ENCODE results near the gene COL6A3.

Gene COL6A3

GRCh38 chr2:237301595-237301994, 112.4 kb downstream of the COL6A3 start:
- H3K9me2 ChIP-seq (replicated peaks; ENCODE audit: control insufficient read depth, low read length) = no peaks in the 10 kb centered on the region
- TF ChIP-seq CTCF (IDR thresholded peaks at IDR 0.05; ENCODE audit: low read depth, low read length, poor library complexity, severe bottlenecking) (no peak), EZH2phosphoT487 (IDR thresholded peaks at IDR 0.05; ENCODE audit: borderline replicate concordance, low read length) (no peak)
- H3K9me3 ChIP-seq (ENCODE audit: control insufficient read depth, insufficient read depth, low read length) = no peaks in the 10 kb centered on the region
- H4K20me1 ChIP-seq (ENCODE audit: control insufficient read depth, insufficient read depth, low read depth, low read length) = no peaks in the 10 kb centered on the region
- no peaks in the 10 kb centered on the region for H3K79me2 ChIP-seq (ENCODE audit: control insufficient read depth, low read length)
- no peak overlapping the region for H3K4me2 ChIP-seq (ENCODE audit: low read length)
- H3K36me3 ChIP-seq (ENCODE audit: control insufficient read depth, low read length) = no peaks in the 10 kb centered on the region
- no peaks in the 10 kb centered on the region for H3K27me3 ChIP-seq (ENCODE audit: control insufficient read depth, low read length)
- no peaks in the 10 kb centered on the region for H3K4me1 ChIP-seq (ENCODE audit: control insufficient read depth, low read length)
- H3F3A ChIP-seq (ENCODE audit: control insufficient read depth, insufficient read depth) = no peaks in the 10 kb centered on the region
- no peak overlapping the region for H3K4me3 ChIP-seq (ENCODE audit: low read length)
- no peak overlapping the region for H3K27ac ChIP-seq (ENCODE audit: low read depth, low read length)

- Histone ChIP-seq H3K4me2 (ENCODE audit: low read length) (no peak overlapping the region), H4K20me1 (ENCODE audit: control insufficient read depth, insufficient read depth, low read depth, low read length) (no peaks in the 10 kb centered on the region), H3K36me3 (ENCODE audit: control insufficient read depth, low read length) (no peaks in the 10 kb centered on the region), H3K27me3 (ENCODE audit: control insufficient read depth, low read length) (no peaks in the 10 kb centered on the region), H3K79me2 (ENCODE audit: control insufficient read depth, low read length) (no peaks in the 10 kb centered on the region), H3K9me3 (ENCODE audit: control insufficient read depth, insufficient read depth, low read length) (no peaks in the 10 kb centered on the region), H3K4me1 (ENCODE audit: control insufficient read depth, low read length) (no peaks in the 10 kb centered on the region), H3F3A (ENCODE audit: control insufficient read depth, insufficient read depth) (no peaks in the 10 kb centered on the region), H3K9me2 (replicated peaks; ENCODE audit: control insufficient read depth, low read length) (no peaks in the 10 kb centered on the region), H3K27ac (ENCODE audit: low read depth, low read length) (no peak overlapping the region), H3K4me3 (ENCODE audit: low read length) (no peak overlapping the region)
- no peak for TF ChIP-seq EZH2phosphoT487 (IDR thresholded peaks at IDR 0.05; ENCODE audit: borderline replicate concordance, low read length)
- TF ChIP-seq CTCF (IDR thresholded peaks at IDR 0.05; ENCODE audit: low read depth, low read length, poor library complexity, severe bottlenecking) = no peak
Measured at GRCh38 chr2:237300739-237301138, 113.2 kb downstream of the COL6A3 start.

GRCh38 chr2:237299906-237300305, 114.1 kb downstream of the COL6A3 start:
- no peak overlapping the region for H3K4me2 ChIP-seq (ENCODE audit: low read length)
- no peaks in the 10 kb centered on the region for H3K79me2 ChIP-seq (ENCODE audit: control insufficient read depth, low read length)
- H4K20me1 ChIP-seq (ENCODE audit: control insufficient read depth, insufficient read depth, low read depth, low read length) = no peaks in the 10 kb centered on the region

More at GRCh38 chr2:237299906-237300305, 114.1 kb downstream of the COL6A3 start:
- H3K27me3 ChIP-seq (ENCODE audit: control insufficient read depth, low read length) = no peaks in the 10 kb centered on the region
- H3K4me3 ChIP-seq (ENCODE audit: low read length) = no peak overlapping the region
- H3K9me3 ChIP-seq (ENCODE audit: control insufficient read depth, insufficient read depth, low read length) = no peaks in the 10 kb centered on the region
- H3K4me1 ChIP-seq (ENCODE audit: control insufficient read depth, low read length) = no peaks in the 10 kb centered on the region
- H3K9me2 ChIP-seq (replicated peaks; ENCODE audit: control insufficient read depth, low read length) = no peaks in the 10 kb centered on the region
- TF ChIP-seq CTCF (IDR thresholded peaks at IDR 0.05; ENCODE audit: low read depth, low read length, poor library complexity, severe bottlenecking) (no peak), EZH2phosphoT487 (IDR thresholded peaks at IDR 0.05; ENCODE audit: borderline replicate concordance, low read length) (no peak)
- H3F3A ChIP-seq (ENCODE audit: control insufficient read depth, insufficient read depth) = no peaks in the 10 kb centered on the region
- H3K36me3 ChIP-seq (ENCODE audit: control insufficient read depth, low read length) = no peaks in the 10 kb centered on the region
- no peak overlapping the region for H3K27ac ChIP-seq (ENCODE audit: low read depth, low read length)

Data from DOHH2 (cell line).